VCaP (cell line): ENCODE results near the gene OSTN.
"Not testable (repeated sequence)": the region's sequence is repeated elsewhere in the genome, so short reads cannot be mapped to it uniquely, and the experiment has no call there.

ENCODE experiments used
- H3K27ac ChIP-seq: fragments of 450-650 bp; 2 replicates; pipeline ENCODE4 v1.5.1; 2017
- CTCF ChIP-seq: fragments of 450-650 bp; conservative IDR thresholded peaks from 2 replicates; pipeline ENCODE4 v1.5.1; 2017; ENCODE audit warnings: mild to moderate bottlenecking, moderate library complexity

Gene OSTN

GRCh38 chr3:191170097-191170496 lies 28.9 kb upstream of the OSTN start:
- H3K27ac ChIP-seq = no peak overlapping the region
- TF ChIP-seq CTCF = no peak

DNA sequence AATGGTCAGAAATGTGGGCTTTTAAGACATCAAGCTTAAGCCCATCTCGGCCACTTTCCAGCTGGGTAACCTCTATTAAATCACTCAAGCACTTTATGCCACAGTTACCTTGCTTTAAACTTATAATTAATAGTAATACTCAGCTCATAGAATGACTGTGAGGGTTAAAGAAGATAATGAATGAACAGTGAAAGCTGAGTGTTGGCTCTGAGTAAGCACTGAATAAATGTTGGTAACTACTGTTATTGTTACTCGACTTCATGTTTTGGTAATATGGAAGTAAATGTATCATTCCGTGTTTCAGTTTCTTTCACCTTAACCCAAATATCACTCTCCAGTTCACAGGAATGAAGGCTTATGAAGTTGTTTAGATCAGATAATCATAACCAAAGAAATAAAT lies 23.9 kb upstream of the OSTN start:
- no peak overlapping the region for H3K27ac ChIP-seq
- TF ChIP-seq CTCF = no peak

DNA sequence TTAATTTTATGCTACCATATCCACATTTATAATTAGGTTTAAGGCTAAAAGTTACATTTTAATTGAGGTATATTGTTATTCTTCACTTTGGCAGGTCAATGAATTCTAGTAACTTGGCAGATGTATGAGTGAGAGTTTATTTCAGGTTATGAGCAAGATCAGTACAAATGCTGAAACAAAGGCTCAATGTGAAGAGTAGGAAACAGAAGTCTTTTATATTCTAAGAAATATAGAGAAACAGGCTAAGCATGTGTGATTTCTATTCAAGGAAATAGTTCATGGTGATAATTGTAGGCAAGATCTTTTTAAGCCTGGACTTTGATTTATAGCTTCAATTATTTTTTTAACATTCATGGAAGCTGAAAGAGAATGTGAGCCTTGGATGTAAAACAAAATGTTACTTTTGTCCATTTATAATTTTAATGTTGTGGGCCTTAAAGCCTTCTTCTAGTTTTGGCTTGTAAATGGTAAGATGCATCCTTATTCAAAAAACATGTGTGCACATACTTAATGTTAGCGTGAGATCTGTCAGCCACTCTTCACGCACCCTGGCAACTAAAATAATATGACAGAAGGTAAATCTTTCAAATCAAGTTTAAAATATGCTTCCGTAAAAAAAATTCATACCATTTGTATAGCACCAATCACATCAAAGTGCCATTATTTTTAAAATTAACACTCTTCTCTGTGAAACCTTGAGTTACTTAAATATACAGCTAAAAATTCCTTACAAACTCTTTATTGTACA lies 22.8 kb upstream of the OSTN start:
- TF ChIP-seq CTCF = no peak
- H3K27ac ChIP-seq = no peak overlapping the region

DNA sequence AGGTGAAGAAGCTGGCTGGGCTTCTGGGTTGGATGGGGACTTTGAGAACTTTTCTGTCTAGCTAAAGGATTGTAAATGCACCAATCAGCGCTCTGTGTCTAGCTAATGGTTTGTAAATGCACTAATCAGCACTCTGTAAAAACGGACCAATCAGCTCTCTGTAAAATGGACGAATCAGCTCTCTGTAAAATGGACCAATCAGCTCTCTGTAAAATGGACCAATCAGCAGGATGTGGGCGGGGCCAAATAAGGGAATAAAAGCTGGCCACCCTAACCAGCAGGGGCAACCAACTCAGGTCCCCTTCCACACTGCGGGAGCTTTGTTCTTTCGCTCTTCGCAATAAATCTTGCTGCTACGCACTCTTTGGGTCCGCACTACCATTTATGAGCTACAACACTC lies 13.7 kb upstream of the OSTN start:
- not testable (repeated sequence) for H3K27ac ChIP-seq

GRCh38 chr3:191188246-191188645 lies 10.8 kb upstream of the OSTN start:
- H3K27ac ChIP-seq = not testable (repeated sequence)

DNA sequence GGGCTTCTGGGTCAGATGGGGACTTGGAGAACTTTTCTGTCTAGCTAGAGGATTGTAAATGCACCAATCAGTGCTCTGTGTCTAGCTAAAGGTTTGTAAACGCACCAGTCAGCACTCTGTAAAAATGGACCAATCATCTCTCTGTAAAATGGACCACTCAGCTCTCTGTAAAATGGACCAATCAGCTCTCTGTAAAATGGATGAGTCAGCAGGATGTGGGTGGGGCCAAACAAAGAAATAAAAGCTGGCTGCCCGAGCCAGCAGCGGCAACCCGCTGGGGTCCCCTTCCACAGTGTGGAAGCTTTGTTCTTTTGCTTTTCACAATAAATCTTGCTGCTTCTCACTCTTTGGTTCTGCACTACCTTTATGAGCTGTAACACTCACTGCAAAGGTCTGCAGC lies 6.8 kb upstream of the OSTN start:
- H3K27ac ChIP-seq = not testable (repeated sequence)

DNA sequence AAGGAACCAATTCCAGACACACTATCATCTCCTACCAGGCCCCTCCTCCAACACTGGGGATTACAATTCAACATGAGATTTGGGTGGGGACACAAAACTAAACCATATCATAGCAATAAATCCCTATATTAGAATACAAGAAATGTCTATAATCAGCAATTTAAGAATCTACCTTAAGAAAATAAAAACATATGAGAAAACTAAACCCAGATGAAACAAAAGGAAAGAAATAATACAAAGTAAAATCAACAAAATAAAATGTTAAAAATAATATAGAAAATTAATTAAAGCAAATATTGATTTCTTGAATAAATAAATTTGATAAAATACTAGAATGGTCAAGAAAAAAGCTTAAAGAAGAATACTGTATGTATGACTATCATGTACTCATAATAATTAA lies 6.1 kb upstream of the OSTN start:
- TF ChIP-seq CTCF = no peak
- no peak overlapping the region for H3K27ac ChIP-seq

DNA sequence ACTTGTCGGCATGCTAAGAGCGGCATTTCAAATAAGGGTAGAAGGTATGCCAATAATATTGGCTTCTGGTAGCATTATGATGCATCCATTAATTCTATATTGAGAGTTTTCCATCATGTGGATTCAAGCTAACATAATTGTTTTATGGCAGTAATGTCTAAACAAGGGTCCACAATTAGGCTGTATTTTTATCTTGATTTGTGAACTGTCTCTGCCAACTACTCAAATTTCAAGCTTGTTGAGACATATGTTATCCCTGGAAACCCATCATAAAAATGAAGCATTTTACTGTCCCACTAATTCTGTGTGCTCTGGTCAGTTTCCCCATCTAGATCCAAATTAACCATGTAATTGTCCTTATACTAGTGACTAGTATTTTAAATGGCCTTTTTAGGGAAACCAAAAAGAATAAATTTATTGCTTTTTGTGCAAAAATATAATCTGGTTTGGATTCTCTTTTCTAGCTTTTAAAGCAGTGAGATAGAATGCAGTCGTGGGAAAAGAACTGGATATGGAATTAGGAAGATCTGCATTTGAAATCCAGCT lies 1.2 kb upstream of the OSTN start:
- no peak for TF ChIP-seq CTCF
- H3K27ac ChIP-seq = no peak overlapping the region

DNA sequence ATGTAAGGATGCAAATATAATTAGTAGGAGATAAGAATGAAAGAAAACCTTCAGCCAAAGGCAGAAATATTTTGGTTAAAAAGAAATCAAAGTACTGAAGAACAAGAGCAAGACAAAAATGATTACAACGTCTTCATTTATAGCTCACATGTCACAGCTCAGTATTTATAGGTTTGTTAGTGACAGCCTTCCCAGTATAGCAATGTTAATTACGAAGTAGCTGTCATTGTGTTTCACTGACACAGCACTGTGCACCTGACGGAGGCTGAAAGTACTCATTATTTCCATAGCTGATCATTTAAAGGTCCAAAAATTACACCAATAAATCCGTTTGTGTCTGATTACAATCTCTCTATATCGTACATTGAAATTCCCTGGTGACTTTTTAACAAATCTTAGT lies 561 bp upstream of the OSTN start:
- H3K27ac ChIP-seq = no peak overlapping the region
- TF ChIP-seq CTCF = no peak
